OCI-LY3 (cell line): ENCODE data around the gene SHISA8.
A peak's percentile ranks its signal among the peaks of the same experiment; 100 is the strongest.
"Not testable (repeated sequence)": the region's sequence is repeated elsewhere in the genome, so short reads cannot be mapped to it uniquely, and the experiment has no call there.

Experiments used
- H2AFZ ChIP-seq: fragments of 200-600, 300-600 bp; shearing (Covaris generic); 2 replicates; pipeline ENCODE4 v1.6.0; 2014; ENCODE audit warnings: antibody characterized with exemption, low read depth, low read length
- H3K27ac ChIP-seq: fragments of 200-600, 300-600 bp; sonication (generic); 2 replicates; pipeline ENCODE4 v1.5.1; 2014; ENCODE audit warnings: mild to moderate bottlenecking, low read length, moderate library complexity, mixed read lengths
- H3K27me3 ChIP-seq: fragments of 200-600, 300-600 bp; sonication (generic); 2 replicates; pipeline ENCODE4 v1.6.1; 2014; ENCODE audit warnings: low read depth, low read length, mixed read lengths
- H3K36me3 ChIP-seq: fragments of 200-600, 300-600 bp; sonication (generic); replicated peaks from 2 replicates; pipeline ENCODE3; 2014; ENCODE audit warnings: low read depth, low read length, mixed read lengths
- H3K4me1 ChIP-seq: fragments of 300-600, 200-600 bp; sonication (generic); 2 replicates; pipeline ENCODE4 v1.6.1; 2014; ENCODE audit warnings: low read length, mixed read lengths
- H3K4me2 ChIP-seq: fragments of 200-600, 300-600 bp; sonication (generic); 2 replicates; pipeline ENCODE4 v1.6.1; 2014; ENCODE audit warnings: low read length, mixed read lengths
- H3K4me3 ChIP-seq: fragments of 300-600, 200-600 bp; sonication (generic); 2 replicates; pipeline ENCODE4 v1.5.1; 2014; ENCODE audit warnings: antibody characterized with exemption, mild to moderate bottlenecking, low read length, moderate library complexity
- H3K79me2 ChIP-seq: fragments of 300-600, 200-600 bp; shearing (Covaris generic); 2 replicates; pipeline ENCODE4 v1.6.1; 2014; ENCODE audit warnings: mild to moderate bottlenecking, low read length, mixed read lengths
- H3K9ac ChIP-seq: fragments of 300-600, 200-600 bp; shearing (Covaris generic); 2 replicates; pipeline ENCODE4 v1.6.0; 2014; ENCODE audit warnings: mild to moderate bottlenecking, low read length, moderate library complexity
- H3K9me3 ChIP-seq: fragments of 200-600, 300-600 bp; shearing (Covaris generic); 2 replicates; pipeline ENCODE4 v1.6.1; 2014; ENCODE audit warnings: low read length, mixed read lengths; ENCODE audit not compliant: insufficient read depth
- H4K20me1 ChIP-seq: fragments of 200-600, 300-600 bp; sonication (generic); 2 replicates; pipeline ENCODE4 v1.6.1; 2016; ENCODE audit warnings: low read length, mixed read lengths; ENCODE audit not compliant: insufficient read depth
- EZH2phosphoT487 ChIP-seq: fragments of 200-600 bp; shearing (Covaris generic); IDR thresholded peaks from 2 replicates; pipeline ENCODE4 v1.6.1; 2018; ENCODE audit warnings: antibody characterized with exemption, mixed run types, low read depth
- TF ChIP-seq, protein P1 (sequence below): fragments of 200-600, 300-600 bp; sonication (generic); IDR thresholded peaks from 2 replicates; pipeline ENCODE4 v1.5.1; 2014; ENCODE audit warnings: antibody characterized with exemption, low read length, low read depth

SHISA8 gene

DNA sequence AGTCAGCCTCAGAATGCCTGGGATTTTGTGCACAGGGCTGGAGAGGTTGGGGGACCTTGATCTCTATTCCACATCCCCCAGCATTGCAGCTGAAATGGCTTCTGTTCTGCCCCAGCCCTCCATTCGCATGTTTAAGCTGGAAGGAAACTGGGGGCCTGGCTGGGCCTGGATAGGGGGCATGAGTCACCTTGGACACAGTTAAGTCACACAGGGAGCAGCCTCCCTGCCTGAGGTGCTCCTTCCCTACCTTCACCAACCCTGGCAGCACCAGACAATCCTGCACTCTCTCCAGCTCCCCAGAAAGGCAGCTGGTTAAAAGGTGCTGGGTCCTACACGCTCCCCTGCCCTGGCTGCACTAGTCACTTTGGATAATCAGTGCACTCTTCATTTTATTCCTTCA lies 37.8 kb upstream of the SHISA8 start:
- Histone ChIP-seq H2AFZ (peak overlapping the region; percentile 24; the same call in 1 of the 2 replicates), H3K27ac (no peak overlapping the region), H3K36me3 (no peaks in the 10 kb centered on the region), H3K27me3 (no peaks in the 10 kb centered on the region), H4K20me1 (no peaks in the 10 kb centered on the region), H3K4me2 (peak overlapping the region; percentile 72), H3K4me3 (peak overlapping the region; percentile 46), H3K9ac (peak overlapping the region; percentile 12; the same call in 1 of the 2 replicates), H3K9me3 (no peaks in the 10 kb centered on the region), H3K79me2 (peaks cover 8% of the 10 kb centered on the region; the same call in 1 of the 2 replicates), H3K4me1 (peaks cover 76% of the 10 kb centered on the region)
- TF ChIP-seq EZH2phosphoT487 = no peak
- TF ChIP-seq, protein P1, sequence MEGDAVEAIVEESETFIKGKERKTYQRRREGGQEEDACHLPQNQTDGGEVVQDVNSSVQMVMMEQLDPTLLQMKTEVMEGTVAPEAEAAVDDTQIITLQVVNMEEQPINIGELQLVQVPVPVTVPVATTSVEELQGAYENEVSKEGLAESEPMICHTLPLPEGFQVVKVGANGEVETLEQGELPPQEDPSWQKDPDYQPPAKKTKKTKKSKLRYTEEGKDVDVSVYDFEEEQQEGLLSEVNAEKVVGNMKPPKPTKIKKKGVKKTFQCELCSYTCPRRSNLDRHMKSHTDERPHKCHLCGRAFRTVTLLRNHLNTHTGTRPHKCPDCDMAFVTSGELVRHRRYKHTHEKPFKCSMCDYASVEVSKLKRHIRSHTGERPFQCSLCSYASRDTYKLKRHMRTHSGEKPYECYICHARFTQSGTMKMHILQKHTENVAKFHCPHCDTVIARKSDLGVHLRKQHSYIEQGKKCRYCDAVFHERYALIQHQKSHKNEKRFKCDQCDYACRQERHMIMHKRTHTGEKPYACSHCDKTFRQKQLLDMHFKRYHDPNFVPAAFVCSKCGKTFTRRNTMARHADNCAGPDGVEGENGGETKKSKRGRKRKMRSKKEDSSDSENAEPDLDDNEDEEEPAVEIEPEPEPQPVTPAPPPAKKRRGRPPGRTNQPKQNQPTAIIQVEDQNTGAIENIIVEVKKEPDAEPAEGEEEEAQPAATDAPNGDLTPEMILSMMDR = no peak

- Histone ChIP-seq H3K4me1 (peaks cover 79% of the 10 kb centered on the region), H3K27me3 (no peaks in the 10 kb centered on the region), H3K4me2 (peak within 1 kb of the TSS; percentile 72), H4K20me1 (no peaks in the 10 kb centered on the region), H3K9ac (peak within 1 kb of the TSS; percentile 12; the same call in 1 of the 2 replicates), H2AFZ (peak within 1 kb of the TSS; percentile 24; the same call in 1 of the 2 replicates), H3K9me3 (no peaks in the 10 kb centered on the region), H3K79me2 (peaks cover 10% of the 10 kb centered on the region; the same call in 1 of the 2 replicates), H3K27ac (no peak within 1 kb of the TSS), H3K36me3 (no peaks in the 10 kb centered on the region), H3K4me3 (peak within 1 kb of the TSS; percentile 46)
- no peak for TF ChIP-seq EZH2phosphoT487
- TF ChIP-seq, protein P1 = peak; percentile 34
These were observed 37.1 kb upstream of the SHISA8 start, which contains the start of gene SMIM45 for GRCh38 chr22:41951898-41952474. Gene SMIM45 (plus strand): TSS chr22:41952150.

- Histone ChIP-seq H4K20me1 (no peaks in the 10 kb centered on the region), H3K9me3 (no peaks in the 10 kb centered on the region), H2AFZ (peak overlapping the region; percentile 48; the same call in 1 of the 2 replicates), H3K27ac (peak overlapping the region; percentile 74), H3K36me3 (peaks cover 14% of the 10 kb centered on the region), H3K79me2 (peaks cover 32% of the 10 kb centered on the region), H3K4me3 (peak overlapping the region; percentile 65), H3K4me1 (peaks cover 76% of the 10 kb centered on the region), H3K9ac (peak overlapping the region; percentile 73), H3K4me2 (peak overlapping the region; percentile 76), H3K27me3 (no peaks in the 10 kb centered on the region)
- no peak for TF ChIP-seq EZH2phosphoT487
- TF ChIP-seq, protein P1 = no peak
These were observed 34.6 kb upstream of the SHISA8 start for GRCh38 chr22:41949297-41949965.

DNA sequence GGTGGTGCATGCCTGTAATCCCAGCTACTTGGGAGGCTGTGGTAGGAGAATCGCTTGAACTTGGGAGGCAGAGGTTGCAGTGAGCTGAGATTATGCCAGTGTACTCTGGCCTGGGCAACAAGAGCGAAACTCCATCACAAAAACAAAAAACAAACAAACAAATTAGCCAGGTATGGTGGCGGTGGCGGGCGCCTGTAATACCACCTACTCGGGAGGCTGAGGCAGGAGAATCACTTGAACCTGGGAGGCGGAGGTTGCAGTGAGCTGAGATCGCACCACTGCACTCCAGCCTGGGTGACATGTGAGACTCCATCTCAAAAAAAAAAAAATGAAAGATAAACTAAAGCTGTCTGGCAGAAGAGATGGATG lies 34.0 kb upstream of the SHISA8 start:
- H3K9me3 ChIP-seq, H2AFZ ChIP-seq, H4K20me1 ChIP-seq, H3K27me3 ChIP-seq: not testable (repeated sequence)
- Histone ChIP-seq H3K4me2 (peak overlapping the region; percentile 76), H3K4me1 (peaks cover 71% of the 10 kb centered on the region), H3K27ac (peak overlapping the region; percentile 74), H3K9ac (peak overlapping the region; percentile 73), H3K36me3 (peaks cover 17% of the 10 kb centered on the region), H3K79me2 (peaks cover 33% of the 10 kb centered on the region), H3K4me3 (peak overlapping the region; percentile 65)
